K562 (cell line): ENCODE measurements around the gene TMF1. TPM values are rescaled to one million over a fixed set of nuclear protein-coding genes. Genes with fewer than 3 reads are reported as not detected.
A peak's percentile ranks its signal among the peaks of the same experiment; 100 is the strongest.

ENCODE experiments used
- ATAC-seq: fragments of 200-7000 bp; cut with Tn5 transposase; 3 replicates; pipeline ENCODE4 v1.9.1; 2020; ENCODE audit warnings: moderate library complexity
- BruUV-seq: library from RNA; stranded (reverse); fragments of 400-500 nt; replicated peaks from 2 replicates; lab custom pipeline; 2021; lab: Mats Ljungman, UMichigan
- CTCF ChIA-PET: fragments of 300-600 bp; formaldehyde crosslinking; extraction: SDS; loops from one replicate; lab custom pipeline; 2021; ENCODE audit warnings: low intra/inter-chr PET ratio; lab: Yijun Ruan, JAX
- POLR2A ChIA-PET: fragments of 300-600, 350-650 bp; sonication (Branson Sonifier 250); formaldehyde crosslinking; extraction: SDS; loops from one replicate; lab custom pipeline; 2021; ENCODE audit warnings: antibody characterized with exemption, inconsistent platforms; lab: Yijun Ruan, JAX
- DNase-seq, 4 experiments: peaks; one replicate each; pipeline versions ENCODE4 v3.0.0 to v3.0.0-alpha.2; 2011 to 2018; ENCODE audit warnings: low spot score in 3 of 4, mixed read lengths in 3 of 4; ENCODE audit errors: extremely low read depth in 1 of 4
- FAIRE-seq: peaks from 2 replicates; lab custom pipeline; 2011; peaks lifted over from hg19 to GRCh38; lab: Jason Lieb, UNC
- H2AFZ ChIP-seq: 2 replicates; pipeline ENCODE4 v1.6.0; 2011; ENCODE audit warnings: low read depth, low read length, control low read depth, inconsistent platforms
- H3K27ac ChIP-seq: fragments of 200-600 bp; 3 replicates; pipeline ENCODE4 v1.8.0; 2011; ENCODE audit warnings: low read depth, mild to moderate bottlenecking, control low read depth, inconsistent platforms, low read length, moderate library complexity, mixed read lengths; ENCODE audit errors: extremely low read depth
- H3K27me3 ChIP-seq, 2 experiments: fragments of 300-600 bp in 1 of 2; 2 replicates in 1 of 2; 3 replicates in 1 of 2; pipeline versions ENCODE4 v1.6.0 to v1.8.0; 2011; ENCODE audit warnings: inconsistent platforms in 2 of 2, low read length in 2 of 2, mild to moderate bottlenecking in 1 of 2, mixed read lengths in 1 of 2, moderate library complexity in 1 of 2; ENCODE audit not compliant: control insufficient read depth in 2 of 2, insufficient read depth in 2 of 2
- H3K36me3 ChIP-seq: fragments of 300-600 bp; 3 replicates; pipeline ENCODE4 v1.8.0; 2011; ENCODE audit warnings: mild to moderate bottlenecking, low read length, inconsistent platforms; ENCODE audit not compliant: control insufficient read depth, insufficient read depth
- H3K4me1 ChIP-seq, 2 experiments: fragments of 200-600 bp in 1 of 2; replicated peaks in 1 of 2; 2 replicates in 1 of 2; 3 replicates in 1 of 2; pipeline versions ENCODE4 v1.5.1 to v1.8.0; 2011; ENCODE audit warnings: inconsistent platforms in 2 of 2, low read length in 2 of 2, mild to moderate bottlenecking in 1 of 2, mixed read lengths in 1 of 2, moderate library complexity in 1 of 2; ENCODE audit not compliant: control insufficient read depth in 2 of 2, insufficient read depth in 2 of 2
- H3K4me2 ChIP-seq: 2 replicates; pipeline ENCODE4 v1.6.1; 2011; ENCODE audit warnings: low read length, control low read depth, inconsistent platforms, mixed read lengths; ENCODE audit not compliant: insufficient read depth
- H3K4me3 ChIP-seq: fragments of 200-600 bp; sonication (generic), shearing (Covaris generic); 2 replicates; pipeline ENCODE4 v1.5.1; 2016; ENCODE audit warnings: control low read depth, inconsistent platforms
- H3K79me2 ChIP-seq: fragments of 200-600 bp; 3 replicates; pipeline ENCODE4 v1.8.0; 2011; ENCODE audit warnings: low read length, inconsistent platforms; ENCODE audit not compliant: control insufficient read depth, insufficient read depth
- H3K9ac ChIP-seq, 2 experiments: 2 replicates each; pipeline versions ENCODE4 v1.6.0 to v1.6.1; 2011; ENCODE audit warnings: low read depth in 2 of 2, low read length in 2 of 2, control low read depth in 1 of 2, inconsistent platforms in 1 of 2, mild to moderate bottlenecking in 1 of 2, mixed read lengths in 1 of 2; ENCODE audit not compliant: insufficient read depth in 1 of 2
- H3K9me1 ChIP-seq: one replicate; pipeline ENCODE4 v1.6.0; 2011; ENCODE audit warnings: inconsistent platforms, mild to moderate bottlenecking, low read length, moderate library complexity; ENCODE audit not compliant: control insufficient read depth, insufficient read depth
- H3K9me3 ChIP-seq: replicated peaks from 2 replicates; pipeline ENCODE4 v1.5.1; 2011; ENCODE audit warnings: low read depth, low read length, inconsistent platforms; ENCODE audit not compliant: control insufficient read depth, insufficient read depth
- H4K20me1 ChIP-seq: replicated peaks from 2 replicates; pipeline ENCODE4 v1.6.1; 2011; ENCODE audit warnings: low read length, inconsistent platforms, mixed read lengths; ENCODE audit not compliant: control insufficient read depth, insufficient read depth
- CBX3 ChIP-seq, 2 experiments: IDR thresholded peaks; 1 replicate in 1 of 2; 2 replicates in 1 of 2; pipeline ENCODE4 v1.6.1; 2012; ENCODE audit warnings: inconsistent platforms in 2 of 2, low read length in 2 of 2, borderline replicate concordance in 1 of 2, control low read depth in 1 of 2
- CREB1 ChIP-seq, 2 experiments: sonication (generic) in 1 of 2; formaldehyde crosslinking in 1 of 2; IDR thresholded peaks; 2 replicates each; pipeline versions ENCODE4 v1.6.1 to v1.8.0; 2012 to 2022; ENCODE audit warnings: inconsistent platforms in 1 of 2, mild to moderate bottlenecking in 1 of 2, missing genetic modification reagents in 1 of 2, moderate library complexity in 1 of 2
- EGR1 ChIP-seq: fragments of 450-650 bp; conservative IDR thresholded peaks from 2 replicates; pipeline ENCODE4 v1.6.1; 2017; ENCODE audit warnings: mild to moderate bottlenecking
- GABPA ChIP-seq: fragments of 200-800 bp; sonication (Bioruptor generic); conservative IDR thresholded peaks from 2 replicates; pipeline ENCODE4 v1.6.1; 2016; ENCODE audit warnings: low read depth, missing genetic modification characterization, missing compliant biosample characterization
- HLTF ChIP-seq: fragments of 450-650 bp; IDR thresholded peaks from 2 replicates; pipeline ENCODE4 v1.6.1; 2016
- HMG20B ChIP-seq: fragments of 250-450 bp; sonication (Bioruptor Pico); IDR thresholded peaks from 2 replicates; pipeline ENCODE4 v1.5.0; 2021; ENCODE audit warnings: mild to moderate bottlenecking
- MAZ ChIP-seq, 2 experiments: fragments of 450-650 bp in 1 of 2; sonication (generic) in 1 of 2; formaldehyde crosslinking; IDR thresholded peaks in 1 of 2; conservative IDR thresholded peaks in 1 of 2; 2 replicates each; pipeline versions ENCODE4 v1.4.0 to v1.5.0; 2020; ENCODE audit warnings: mild to moderate bottlenecking in 1 of 2, missing genetic modification reagents in 1 of 2
- MYBL2 ChIP-seq, 2 experiments: fragments of 450-650 bp in 1 of 2; sonication (generic) in 1 of 2; formaldehyde crosslinking in 1 of 2; IDR thresholded peaks; 2 replicates each; pipeline versions ENCODE4 v1.6.1 to v1.8.1; 2017 to 2022; ENCODE audit warnings: borderline replicate concordance in 1 of 2, inconsistent platforms in 1 of 2, low read depth in 1 of 2, mild to moderate bottlenecking in 1 of 2, missing genetic modification reagents in 1 of 2, moderate library complexity in 1 of 2
- PTBP1 ChIP-seq: fragments of 200-400 bp; formaldehyde crosslinking; IDR thresholded peaks from 2 replicates; pipeline ENCODE4 v1.6.1; 2017; ENCODE audit warnings: low read depth, low read length
- RAD51 ChIP-seq: fragments of 450-650 bp; IDR thresholded peaks from 2 replicates; pipeline ENCODE4 v1.7.1; 2016; ENCODE audit warnings: low read depth, mild to moderate bottlenecking, borderline replicate concordance
- SAFB ChIP-seq: fragments of 200-400 bp; formaldehyde crosslinking; IDR thresholded peaks from 2 replicates; pipeline ENCODE4 v1.6.1; 2017; ENCODE audit warnings: low read depth, low read length, borderline replicate concordance
- ZC3H11A ChIP-seq: IDR thresholded peaks from 2 replicates; pipeline ENCODE4 v1.6.1; 2012; ENCODE audit warnings: low read depth, low read length, improper control_type of control experiment
- WGBS: fragments of 100-300 bp; shearing (Covaris generic); methylation state at CpG from one replicate; pipeline ENCODE4 v1.1.6; 2016; ENCODE audit warnings: low coverage, mixed read lengths; ENCODE audit not compliant: insufficient coverage; ENCODE audit errors: missing lambda C conversion rate; 5-methylcytosine and 5-hydroxymethylcytosine counted together
- in situ Hi-C: fragments of 300-500 bp; cut with MboI; formaldehyde crosslinking; loops from 4 replicates; pipeline ENCODE4 v1.15.0; 2018; ENCODE audit warnings: inconsistent platforms, mixed read lengths
- intact Hi-C: fragments of 100-400 bp; cut with micrococcal nuclease; formaldehyde crosslinking; loops from 2 replicates; pipeline ENCODE4 v1.14.2; 2022
- polyA plus RNA-seq, 8 experiments: library from polyadenylated mRNA; depleted of rRNA in 4 of 8; stranded (reverse) in 5 of 8; unstranded in 3 of 8; fragments of >200 nt; fragmentation: Nextera tagmentation in 2 of 8; fragmentation: Illumina TruSeq in 1 of 8; extraction: Ambion mirVana in 2 of 8; extraction: Trizol in 1 of 8; gene quantifications; 2 replicates each; pipeline versions ENCODE4 v1.2.1 to v1.2.3, GENCODE V29; 2011 to 2014; ENCODE audit warnings: inconsistent platforms in 1 of 8, missing spikeins in 1 of 8
- total RNA-seq, 7 experiments: library from RNA; depleted of rRNA in 6 of 7; stranded (reverse); fragments of >200 nt in 6 of 7; fragmentation: Illumina TruSeq in 2 of 7; extraction: Trizol in 2 of 7; gene quantifications; 2 replicates each; pipeline versions ENCODE4 v1.2.1 to v1.2.3, GENCODE V29; 2011 to 2021; ENCODE audit warnings: low replicate concordance in 1 of 7
- TF ChIP-seq, protein P1 (sequence below): sonication (generic); formaldehyde crosslinking; IDR thresholded peaks from 2 replicates; pipeline ENCODE4 v1.9.0; 2022; ENCODE audit warnings: mild to moderate bottlenecking, missing genetic modification reagents
- TF ChIP-seq, protein P2 (sequence below): sonication (generic); formaldehyde crosslinking; IDR thresholded peaks from 2 replicates; pipeline ENCODE4 v1.8.1; 2023; ENCODE audit warnings: mild to moderate bottlenecking, missing genetic modification reagents, moderate library complexity
- TF ChIP-seq, protein P3 (sequence below): fragments of 250-450 bp; sonication (Bioruptor Pico); IDR thresholded peaks from 2 replicates; pipeline ENCODE4 v1.4.0; 2020; ENCODE audit warnings: mild to moderate bottlenecking, moderate library complexity, borderline replicate concordance

Gene TMF1
- total and polyA plus RNA-seq, 9 of the 15 experiments (the other 6 are each of a cell fraction or from before 2014, with no cell fraction given), result 3.1 to 13.9 (median 10.3) TPM

DNA sequence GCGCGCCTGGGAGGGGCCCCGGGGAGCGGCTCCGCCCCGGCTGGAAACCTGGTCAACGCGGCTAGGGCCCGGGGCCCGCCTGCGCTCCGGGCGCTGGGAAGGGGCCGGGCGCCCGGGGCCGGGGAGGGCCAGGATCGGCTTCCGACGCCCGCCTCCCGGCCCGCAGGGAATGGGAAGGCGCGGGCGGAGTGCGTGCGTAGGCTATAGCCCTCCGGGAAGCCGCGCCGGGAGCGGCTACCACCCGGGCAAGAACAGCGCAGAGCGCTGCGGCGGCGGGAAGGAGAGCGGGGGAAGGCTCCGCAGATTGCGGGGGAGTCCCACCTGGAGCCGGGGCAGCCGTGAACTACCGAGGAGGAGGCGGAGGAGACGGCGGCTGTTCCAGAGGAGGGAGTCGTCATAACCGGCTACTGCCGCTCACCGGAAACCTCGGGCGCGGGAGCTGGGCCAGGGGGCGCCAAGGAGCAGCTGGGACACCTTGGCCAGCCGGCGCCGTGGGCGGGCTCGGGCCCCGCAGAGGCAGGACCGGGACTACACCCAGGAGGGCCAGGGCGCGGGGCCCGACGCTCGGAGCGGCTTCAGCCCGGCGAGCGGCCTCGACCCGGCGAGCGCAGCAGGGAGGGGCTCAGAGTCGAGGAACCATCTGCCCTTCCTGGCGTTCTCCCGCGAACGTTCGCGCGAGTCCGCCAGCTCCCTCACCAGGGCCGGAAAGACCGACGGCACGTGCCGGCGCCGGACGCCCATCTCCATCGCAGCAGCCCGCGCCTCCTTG lies 38.7 kb downstream of the TMF1 start, which contains the start of gene EOGT:
EOGT (minus strand) TSS at position 432 of the 769 bp plus-strand sequence. CDS start 3,838 bp downstream, outside the sequence.
- Histone ChIP-seq H4K20me1 (no peaks in the 10 kb centered on the region), H3K36me3 (peaks cover 29% of the 10 kb centered on the region; the same call in 2 of the 3 replicates), H3K4me1 (peaks cover 11 to 17% of the 10 kb centered on the region in 2 experiments), H3K4me2 (peak within 1 kb of the TSS; percentile 83), H2AFZ (peak within 1 kb of the TSS; percentile 94), H3K9me3 (no peaks in the 10 kb centered on the region), H3K79me2 (peaks cover 18% of the 10 kb centered on the region), H3K27ac (peak within 1 kb of the TSS; percentile 84), H3K9ac (peak within 1 kb of the TSS; percentile 86 to 94), H3K27me3 (no peaks in the 10 kb centered on the region), H3K9me1 (no peaks in the 10 kb centered on the region), H3K4me3 (peak within 1 kb of the TSS; percentile 79)
- FAIRE-seq (peak; percentile 15), DNase-seq (peak; percentile 78 to 86 (median 82)), ATAC-seq (peak; percentile 91)
- in situ Hi-C loops (no loop called here), intact Hi-C loops (loop anchor here (2.0 kb wide), 1 partner anchor 71 kb away; the partner anchor contains the start of gene ARL6IP5)
- no TSS peak for BruUV-seq
- WGBS, result 1% methylated on average over 20 of the region's 96 CpGs
- POLR2A ChIA-PET, result interaction anchor here (0.6 to 0.7 kb wide), 2 partner anchors 11 to 582 kb away, joined by 3 read pairs; no protein-coding TSS in a partner anchor
- CTCF ChIA-PET, result no interaction called here
- TF ChIP-seq HMG20B (CRISPR knock-in tag), result no peak
- TF ChIP-seq RAD51, result peak; percentile 17; the same call in 1 of the 2 replicates
- no peak for TF ChIP-seq HLTF
- no peak for TF ChIP-seq MYBL2 (IDR thresholded peaks at IDR 0.05; ENCODE audit: low read depth)
- TF ChIP-seq MYBL2 (CRISPR knock-in tag; IDR thresholded peaks at IDR 0.05; ENCODE audit: borderline replicate concordance), result no peak
- no peak for TF ChIP-seq SAFB
- TF ChIP-seq CREB1 (IDR thresholded peaks at IDR 0.05), result no peak
- TF ChIP-seq CREB1 (CRISPR knock-in tag; IDR thresholded peaks at IDR 0.05), result 0 out of 2 replicates have a peak, but pooled peaks have one; percentile 8
- TF ChIP-seq PTBP1, result 0 out of 2 replicates have a peak, but pooled peaks have one; percentile 42
- TF ChIP-seq CBX3 (IDR thresholded peaks at IDR 0.05; ENCODE audit: borderline replicate concordance in 1 of 2, low read length in 2 of 2), result no peak
- TF ChIP-seq GABPA, result peak; percentile 79
- TF ChIP-seq, protein P1, sequence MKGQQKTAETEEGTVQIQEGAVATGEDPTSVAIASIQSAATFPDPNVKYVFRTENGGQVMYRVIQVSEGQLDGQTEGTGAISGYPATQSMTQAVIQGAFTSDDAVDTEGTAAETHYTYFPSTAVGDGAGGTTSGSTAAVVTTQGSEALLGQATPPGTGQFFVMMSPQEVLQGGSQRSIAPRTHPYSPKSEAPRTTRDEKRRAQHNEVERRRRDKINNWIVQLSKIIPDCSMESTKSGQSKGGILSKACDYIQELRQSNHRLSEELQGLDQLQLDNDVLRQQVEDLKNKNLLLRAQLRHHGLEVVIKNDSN (CRISPR knock-in tag), result peak; percentile 76
- TF ChIP-seq EGR1, result peak; percentile 86
- no peak for TF ChIP-seq ZC3H11A
- TF ChIP-seq, protein P2, sequence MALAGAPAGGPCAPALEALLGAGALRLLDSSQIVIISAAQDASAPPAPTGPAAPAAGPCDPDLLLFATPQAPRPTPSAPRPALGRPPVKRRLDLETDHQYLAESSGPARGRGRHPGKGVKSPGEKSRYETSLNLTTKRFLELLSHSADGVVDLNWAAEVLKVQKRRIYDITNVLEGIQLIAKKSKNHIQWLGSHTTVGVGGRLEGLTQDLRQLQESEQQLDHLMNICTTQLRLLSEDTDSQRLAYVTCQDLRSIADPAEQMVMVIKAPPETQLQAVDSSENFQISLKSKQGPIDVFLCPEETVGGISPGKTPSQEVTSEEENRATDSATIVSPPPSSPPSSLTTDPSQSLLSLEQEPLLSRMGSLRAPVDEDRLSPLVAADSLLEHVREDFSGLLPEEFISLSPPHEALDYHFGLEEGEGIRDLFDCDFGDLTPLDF (CRISPR knock-in tag), result peak; percentile 25; the same call in 1 of the 2 replicates
- TF ChIP-seq, protein P3, sequence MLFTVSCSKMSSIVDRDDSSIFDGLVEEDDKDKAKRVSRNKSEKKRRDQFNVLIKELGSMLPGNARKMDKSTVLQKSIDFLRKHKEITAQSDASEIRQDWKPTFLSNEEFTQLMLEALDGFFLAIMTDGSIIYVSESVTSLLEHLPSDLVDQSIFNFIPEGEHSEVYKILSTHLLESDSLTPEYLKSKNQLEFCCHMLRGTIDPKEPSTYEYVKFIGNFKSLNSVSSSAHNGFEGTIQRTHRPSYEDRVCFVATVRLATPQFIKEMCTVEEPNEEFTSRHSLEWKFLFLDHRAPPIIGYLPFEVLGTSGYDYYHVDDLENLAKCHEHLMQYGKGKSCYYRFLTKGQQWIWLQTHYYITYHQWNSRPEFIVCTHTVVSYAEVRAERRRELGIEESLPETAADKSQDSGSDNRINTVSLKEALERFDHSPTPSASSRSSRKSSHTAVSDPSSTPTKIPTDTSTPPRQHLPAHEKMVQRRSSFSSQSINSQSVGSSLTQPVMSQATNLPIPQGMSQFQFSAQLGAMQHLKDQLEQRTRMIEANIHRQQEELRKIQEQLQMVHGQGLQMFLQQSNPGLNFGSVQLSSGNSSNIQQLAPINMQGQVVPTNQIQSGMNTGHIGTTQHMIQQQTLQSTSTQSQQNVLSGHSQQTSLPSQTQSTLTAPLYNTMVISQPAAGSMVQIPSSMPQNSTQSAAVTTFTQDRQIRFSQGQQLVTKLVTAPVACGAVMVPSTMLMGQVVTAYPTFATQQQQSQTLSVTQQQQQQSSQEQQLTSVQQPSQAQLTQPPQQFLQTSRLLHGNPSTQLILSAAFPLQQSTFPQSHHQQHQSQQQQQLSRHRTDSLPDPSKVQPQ, result no peak; the same call in 1 of the 2 replicates
- peak; percentile 51 to 65; a peak in 3 of 4 replicates for TF ChIP-seq MAZ (CRISPR knock-in tag; conservative IDR thresholded peaks at IDR 0.05 in 1 of 2, IDR thresholded peaks at IDR 0.05 in 1 of 2)
